GM12801 (cell line): Measurements from ENCODE around the gene POLDIP3.

Experiments used
- CTCF ChIP-seq: IDR thresholded peaks from one replicate; pipeline ENCODE4 v1.5.1; 2011; ENCODE audit warnings: control low read depth; ENCODE audit not compliant: insufficient read length; ENCODE audit errors: extremely low read depth

Gene POLDIP3

DNA sequence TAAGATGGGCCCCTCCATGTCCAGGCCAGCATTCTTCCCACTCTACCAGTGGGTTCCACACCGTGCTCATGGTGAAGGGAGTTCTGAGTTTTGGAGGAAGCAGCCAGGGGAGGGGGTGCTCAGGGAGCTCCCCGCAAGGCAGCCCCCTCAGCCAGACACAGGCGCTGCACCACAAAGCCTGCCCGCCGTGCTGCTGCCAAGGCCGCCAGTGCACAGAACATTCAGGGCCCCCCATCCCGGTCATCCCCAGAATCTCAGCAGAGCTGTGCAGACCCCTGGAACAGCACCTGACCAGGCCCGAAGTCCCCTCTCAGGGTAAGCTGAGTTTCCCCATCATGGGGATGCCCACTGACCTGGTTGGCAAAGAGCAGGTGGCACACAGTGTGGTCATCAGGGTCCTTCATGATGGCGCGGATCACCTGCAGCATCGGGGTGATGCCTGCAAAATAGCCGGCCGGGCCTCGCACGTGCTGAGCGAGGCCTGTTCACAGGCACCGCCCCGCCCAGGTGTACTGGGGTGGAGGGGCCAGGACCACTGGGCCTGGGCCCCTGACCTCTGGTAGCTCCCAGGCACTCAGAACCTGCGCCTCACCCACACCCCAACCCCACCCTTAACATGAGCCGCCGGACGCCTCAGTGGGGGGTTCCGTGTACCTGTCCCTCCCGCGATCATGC is 12.4 kb upstream of the POLDIP3 start:
- TF ChIP-seq CTCF: no peak

DNA sequence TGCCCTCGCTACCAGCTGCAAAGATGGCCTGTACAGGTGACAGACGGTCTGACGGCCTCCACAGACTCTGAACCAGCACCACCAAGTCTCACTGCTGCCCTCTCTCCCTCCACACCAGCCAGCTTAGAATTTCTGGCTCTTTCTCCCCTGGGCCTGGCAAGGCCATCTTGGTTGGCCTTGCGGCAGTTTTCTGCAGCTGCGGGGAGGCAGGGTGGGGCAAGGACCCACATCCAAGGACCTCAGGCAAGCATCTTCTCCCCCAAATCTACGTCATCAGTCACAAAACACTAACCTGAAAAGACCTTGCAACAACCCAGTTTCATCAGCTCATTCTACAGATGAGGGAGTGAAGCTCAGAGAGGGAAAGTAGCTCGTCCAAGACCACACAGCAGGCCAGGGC is 11.7 kb upstream of the POLDIP3 start:
- TF ChIP-seq CTCF: no peak

DNA sequence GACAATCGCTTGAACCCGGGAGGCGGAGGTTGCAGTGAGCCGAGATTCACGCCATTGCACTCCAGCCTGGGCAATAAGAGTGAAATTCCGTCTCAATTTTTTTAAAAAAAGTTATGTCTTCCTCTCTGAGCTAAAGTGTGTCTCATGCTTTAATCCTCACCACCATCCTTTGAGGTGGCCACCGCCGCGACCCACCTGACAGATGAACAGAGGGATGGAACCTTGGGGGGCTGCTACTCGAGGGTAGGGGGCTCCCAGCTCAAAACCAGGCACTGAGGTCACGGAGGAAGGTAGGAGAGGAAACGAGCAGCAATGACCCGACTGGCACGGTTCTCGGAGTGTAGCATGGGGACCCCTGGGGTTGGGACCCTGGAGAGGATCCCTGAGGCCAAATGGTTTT is 10.7 kb upstream of the POLDIP3 start:
- TF ChIP-seq CTCF: no peak

- no peak for TF ChIP-seq CTCF
Measured at GRCh38 chr22:42624551-42625106, 9.9 kb upstream of the POLDIP3 start.

DNA sequence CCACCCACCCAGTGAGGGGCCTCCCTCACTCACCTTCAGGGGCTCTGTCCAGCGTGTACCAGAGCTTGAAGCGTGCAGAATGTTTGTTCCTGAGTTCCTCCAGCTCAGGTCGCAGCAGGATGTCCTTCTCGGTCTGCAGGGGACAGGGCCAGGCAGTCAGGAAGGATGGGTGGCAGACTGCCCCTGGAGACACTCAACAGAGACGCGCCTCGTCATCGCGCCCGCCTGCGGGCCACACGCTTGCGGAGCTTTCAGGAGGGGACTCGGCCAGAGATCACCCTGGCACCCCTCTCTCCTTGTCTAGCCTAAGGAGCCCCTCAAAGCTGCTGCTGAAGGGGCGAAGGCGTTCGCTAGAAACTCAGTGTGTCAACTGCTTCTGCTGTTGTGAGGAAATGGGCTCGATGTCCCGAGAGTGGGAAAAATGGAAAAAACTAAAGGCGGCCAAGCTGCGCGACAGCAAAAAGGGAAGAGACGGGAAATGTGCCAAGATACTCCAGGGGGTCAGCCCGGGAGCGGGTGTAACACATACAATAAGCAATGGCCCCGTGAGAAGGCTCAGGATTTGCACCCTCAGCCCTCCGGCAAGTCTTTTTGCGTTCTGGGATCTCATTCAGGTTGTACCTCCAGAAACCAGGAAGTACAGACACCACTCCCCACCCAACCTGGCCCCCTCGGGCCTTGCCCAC is 9.2 kb upstream of the POLDIP3 start:
- TF ChIP-seq CTCF: no peak

GRCh38 chr22:42623301-42623751 is 8.6 kb upstream of the POLDIP3 start:
- TF ChIP-seq CTCF: no peak

GRCh38 chr22:42622061-42622710 is 7.5 kb upstream of the POLDIP3 start:
- TF ChIP-seq CTCF: no peak
